GM23338 (cell line): ENCODE data around the gene ADCY5. TPM values are rescaled to one million over a fixed set of nuclear protein-coding genes. Genes with fewer than 3 reads are reported as not detected.

Experiments
- ATAC-seq: fragments of 200-7000 bp; cut with Tn5 transposase; 3 replicates; pipeline ENCODE4 v1.9.1; 2020
- DNase-seq: peaks from one replicate; pipeline ENCODE4 v3.0.0-alpha.2; 2015; ENCODE audit warnings: low spot score
- H2AFZ ChIP-seq: fragments of 200-600 bp; sonication (generic); 2 replicates; pipeline ENCODE4 v1.8.0; 2016; ENCODE audit warnings: antibody characterized with exemption, mild to moderate bottlenecking, moderate library complexity
- H3F3A ChIP-seq: fragments of 200-600 bp; sonication (generic); replicated peaks from 2 replicates; pipeline ENCODE4 v1.8.0; 2017; ENCODE audit warnings: antibody characterized with exemption, mixed run types, low read depth
- H3K27ac ChIP-seq: fragments of 200-600 bp; sonication (generic); 2 replicates; pipeline ENCODE4 v1.6.1; 2016; ENCODE audit warnings: low read depth
- H3K27me3 ChIP-seq: fragments of 200-600 bp; sonication (generic); 2 replicates; pipeline ENCODE4 v1.8.0; 2016; ENCODE audit warnings: mild to moderate bottlenecking, mixed run types, moderate library complexity; ENCODE audit not compliant: insufficient read depth
- H3K36me3 ChIP-seq: fragments of 200-600 bp; sonication (generic); 2 replicates; pipeline ENCODE4 v1.8.0; 2016; ENCODE audit warnings: mild to moderate bottlenecking; ENCODE audit not compliant: insufficient read depth
- H3K4me1 ChIP-seq: fragments of 200-600 bp; sonication (generic); 2 replicates; pipeline ENCODE4 v1.8.0; 2016; ENCODE audit warnings: mild to moderate bottlenecking, moderate library complexity; ENCODE audit not compliant: insufficient read depth
- H3K4me2 ChIP-seq: fragments of 200-600 bp; sonication (generic); 2 replicates; pipeline ENCODE4 v1.7.1; 2017; ENCODE audit warnings: mixed run types
- H3K4me3 ChIP-seq: fragments of 200-600 bp; sonication (generic); 2 replicates; pipeline ENCODE4 v1.6.1; 2016; ENCODE audit warnings: mixed run types
- H3K79me2 ChIP-seq: fragments of 200-600 bp; sonication (generic); replicated peaks from 2 replicates; pipeline ENCODE4 v1.8.0; 2017; ENCODE audit warnings: mild to moderate bottlenecking; ENCODE audit not compliant: insufficient read depth
- H3K9me2 ChIP-seq: fragments of 200-600 bp; sonication (generic); 2 replicates; pipeline ENCODE4 v1.8.0; 2017; ENCODE audit not compliant: insufficient read depth
- H4K20me1 ChIP-seq: fragments of 200-600 bp; sonication (generic); replicated peaks from 2 replicates; pipeline ENCODE4 v1.8.0; 2017; ENCODE audit warnings: mild to moderate bottlenecking; ENCODE audit not compliant: insufficient read depth
- H3K27ac Mint-ChIP-seq: 2 replicates; pipeline ENCODE4 v1.8.0; 2020; ENCODE audit warnings: inconsistent platforms, mild to moderate bottlenecking, moderate library complexity, mixed read lengths
- H3K27me3 Mint-ChIP-seq: 3 replicates; pipeline ENCODE4 v1.8.0; 2022; ENCODE audit warnings: low read depth, mild to moderate bottlenecking, moderate library complexity, mixed read lengths, inconsistent platforms; ENCODE audit not compliant: insufficient read depth, poor library complexity
- H3K36me3 Mint-ChIP-seq: 3 replicates; pipeline ENCODE4 v1.8.0; 2021; ENCODE audit warnings: low read depth, mild to moderate bottlenecking, inconsistent platforms, moderate library complexity, mixed read lengths
- H3K4me1 Mint-ChIP-seq: 3 replicates; pipeline ENCODE4 v1.8.0; 2020; ENCODE audit warnings: mild to moderate bottlenecking, inconsistent platforms, mixed read lengths
- H3K4me3 Mint-ChIP-seq: 3 replicates; pipeline ENCODE4 v1.8.0; 2021; ENCODE audit warnings: moderate library complexity, mild to moderate bottlenecking, inconsistent platforms, mixed read lengths
- H3K9me3 Mint-ChIP-seq: 3 replicates; pipeline ENCODE4 v1.8.0; 2020; ENCODE audit warnings: moderate library complexity, mild to moderate bottlenecking, inconsistent platforms, mixed read lengths
- CREB1 ChIP-seq: fragments of 250-450 bp; sonication (Bioruptor Pico); IDR thresholded peaks from 2 replicates; pipeline ENCODE4 v1.5.0; 2020; ENCODE audit warnings: low read depth, mild to moderate bottlenecking, moderate library complexity
- ETS1 ChIP-seq: IDR thresholded peaks from 2 replicates; pipeline ENCODE4 v1.6.1; 2016; ENCODE audit warnings: antibody characterized with exemption
- EZH2phosphoT487 ChIP-seq: fragments of 200-600 bp; sonication (generic); IDR thresholded peaks from one replicate; pipeline ENCODE4 v1.8.1; 2018; ENCODE audit warnings: antibody characterized with exemption; ENCODE audit not compliant: unreplicated experiment
- JUNB ChIP-seq: IDR thresholded peaks from one replicate; pipeline ENCODE4 v1.6.1; 2016; ENCODE audit warnings: antibody characterized with exemption; ENCODE audit not compliant: unreplicated experiment
- NANOG ChIP-seq: IDR thresholded peaks from 2 replicates; pipeline ENCODE4 v1.6.1; 2016; ENCODE audit warnings: antibody characterized with exemption, borderline replicate concordance
- STAT1 ChIP-seq: IDR thresholded peaks from one replicate; pipeline ENCODE4 v1.6.1; 2016; ENCODE audit warnings: antibody characterized with exemption; ENCODE audit not compliant: unreplicated experiment
- ZNF114 ChIP-seq: fragments of 250-450 bp; sonication (Bioruptor Pico); IDR thresholded peaks from 2 replicates; pipeline ENCODE4 v1.5.0; 2020; ENCODE audit warnings: mild to moderate bottlenecking, moderate library complexity
- ZNF331 ChIP-seq: fragments of 250-450 bp; sonication (Bioruptor Pico); IDR thresholded peaks from 2 replicates; pipeline ENCODE4 v1.5.0; 2020; ENCODE audit warnings: low read depth, mild to moderate bottlenecking, moderate library complexity
- polyA plus RNA-seq: library from polyadenylated mRNA; unstranded; fragments of >200 nt; fragmentation: Nextera tagmentation; extraction: Ambion mirVana; gene quantifications from 2 replicates; pipeline ENCODE4 v1.2.1, GENCODE V29; 2016
- total RNA-seq: library from RNA; depleted of rRNA; stranded (reverse); fragments of >200 nt; shearing (Covaris generic); gene quantifications from 2 replicates; pipeline ENCODE4 v1.2.3, GENCODE V29; 2014
- TF ChIP-seq, protein P1 (sequence below): fragments of 250-450 bp; sonication (Bioruptor Pico); IDR thresholded peaks from 2 replicates; pipeline ENCODE4 v1.5.0; 2020; ENCODE audit warnings: mild to moderate bottlenecking, moderate library complexity

The ADCY5 gene
- total and polyA plus RNA-seq, 2 experiments from 2014 or later: 3.5 to 10.2 TPM

GRCh38 chr3:123469323-123469995 lies 20.6 kb upstream of the ADCY5 start (continued):
- TF ChIP-seq, protein P1, sequence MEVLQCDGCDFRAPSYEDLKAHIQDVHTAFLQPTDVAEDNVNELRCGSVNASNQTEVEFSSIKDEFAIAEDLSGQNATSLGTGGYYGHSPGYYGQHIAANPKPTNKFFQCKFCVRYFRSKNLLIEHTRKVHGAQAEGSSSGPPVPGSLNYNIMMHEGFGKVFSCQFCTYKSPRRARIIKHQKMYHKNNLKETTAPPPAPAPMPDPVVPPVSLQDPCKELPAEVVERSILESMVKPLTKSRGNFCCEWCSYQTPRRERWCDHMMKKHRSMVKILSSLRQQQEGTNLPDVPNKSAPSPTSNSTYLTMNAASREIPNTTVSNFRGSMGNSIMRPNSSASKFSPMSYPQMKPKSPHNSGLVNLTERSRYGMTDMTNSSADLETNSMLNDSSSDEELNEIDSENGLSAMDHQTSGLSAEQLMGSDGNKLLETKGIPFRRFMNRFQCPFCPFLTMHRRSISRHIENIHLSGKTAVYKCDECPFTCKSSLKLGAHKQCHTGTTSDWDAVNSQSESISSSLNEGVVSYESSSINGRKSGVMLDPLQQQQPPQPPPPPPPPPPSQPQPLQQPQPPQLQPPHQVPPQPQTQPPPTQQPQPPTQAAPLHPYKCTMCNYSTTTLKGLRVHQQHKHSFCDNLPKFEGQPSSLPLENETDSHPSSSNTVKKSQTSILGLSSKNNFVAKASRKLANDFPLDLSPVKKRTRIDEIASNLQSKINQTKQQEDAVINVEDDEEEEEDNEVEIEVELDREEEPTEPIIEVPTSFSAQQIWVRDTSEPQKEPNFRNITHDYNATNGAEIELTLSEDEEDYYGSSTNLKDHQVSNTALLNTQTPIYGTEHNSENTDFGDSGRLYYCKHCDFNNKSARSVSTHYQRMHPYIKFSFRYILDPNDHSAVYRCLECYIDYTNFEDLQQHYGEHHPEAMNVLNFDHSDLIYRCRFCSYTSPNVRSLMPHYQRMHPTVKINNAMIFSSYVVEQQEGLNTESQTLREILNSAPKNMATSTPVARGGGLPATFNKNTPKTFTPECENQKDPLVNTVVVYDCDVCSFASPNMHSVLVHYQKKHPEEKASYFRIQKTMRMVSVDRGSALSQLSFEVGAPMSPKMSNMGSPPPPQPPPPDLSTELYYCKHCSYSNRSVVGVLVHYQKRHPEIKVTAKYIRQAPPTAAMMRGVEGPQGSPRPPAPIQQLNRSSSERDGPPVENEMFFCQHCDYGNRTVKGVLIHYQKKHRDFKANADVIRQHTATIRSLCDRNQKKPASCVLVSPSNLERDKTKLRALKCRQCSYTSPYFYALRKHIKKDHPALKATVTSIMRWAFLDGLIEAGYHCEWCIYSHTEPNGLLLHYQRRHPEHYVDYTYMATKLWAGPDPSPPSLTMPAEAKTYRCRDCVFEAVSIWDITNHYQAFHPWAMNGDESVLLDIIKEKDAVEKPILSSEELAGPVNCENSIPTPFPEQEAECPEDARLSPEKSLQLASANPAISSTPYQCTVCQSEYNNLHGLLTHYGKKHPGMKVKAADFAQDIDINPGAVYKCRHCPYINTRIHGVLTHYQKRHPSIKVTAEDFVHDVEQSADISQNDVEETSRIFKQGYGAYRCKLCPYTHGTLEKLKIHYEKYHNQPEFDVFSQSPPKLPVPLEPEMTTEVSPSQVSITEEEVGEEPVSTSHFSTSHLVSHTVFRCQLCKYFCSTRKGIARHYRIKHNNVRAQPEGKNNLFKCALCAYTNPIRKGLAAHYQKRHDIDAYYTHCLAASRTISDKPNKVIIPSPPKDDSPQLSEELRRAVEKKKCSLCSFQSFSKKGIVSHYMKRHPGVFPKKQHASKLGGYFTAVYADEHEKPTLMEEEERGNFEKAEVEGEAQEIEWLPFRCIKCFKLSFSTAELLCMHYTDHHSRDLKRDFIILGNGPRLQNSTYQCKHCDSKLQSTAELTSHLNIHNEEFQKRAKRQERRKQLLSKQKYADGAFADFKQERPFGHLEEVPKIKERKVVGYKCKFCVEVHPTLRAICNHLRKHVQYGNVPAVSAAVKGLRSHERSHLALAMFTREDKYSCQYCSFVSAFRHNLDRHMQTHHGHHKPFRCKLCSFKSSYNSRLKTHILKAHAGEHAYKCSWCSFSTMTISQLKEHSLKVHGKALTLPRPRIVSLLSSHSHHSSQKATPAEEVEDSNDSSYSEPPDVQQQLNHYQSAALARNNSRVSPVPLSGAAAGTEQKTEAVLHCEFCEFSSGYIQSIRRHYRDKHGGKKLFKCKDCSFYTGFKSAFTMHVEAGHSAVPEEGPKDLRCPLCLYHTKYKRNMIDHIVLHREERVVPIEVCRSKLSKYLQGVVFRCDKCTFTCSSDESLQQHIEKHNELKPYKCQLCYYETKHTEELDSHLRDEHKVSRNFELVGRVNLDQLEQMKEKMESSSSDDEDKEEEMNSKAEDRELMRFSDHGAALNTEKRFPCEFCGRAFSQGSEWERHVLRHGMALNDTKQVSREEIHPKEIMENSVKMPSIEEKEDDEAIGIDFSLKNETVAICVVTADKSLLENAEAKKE (CRISPR knock-in tag): no peak
- TF ChIP-seq CREB1 (CRISPR knock-in tag) (no peak), ETS1 (no peak), JUNB (no peak)

GRCh38 chr3:123467046-123467445 lies 18.2 kb upstream of the ADCY5 start:
- Histone ChIP-seq H3K9me2 (no peaks in the 10 kb centered on the region), H3K4me3 (no peak overlapping the region)
- no peak overlapping the region for H3K27ac Mint-ChIP-seq
- TF ChIP-seq ZNF331 (no peak), STAT1 (no peak), ZNF114 (CRISPR knock-in tag) (no peak), NANOG (no peak), JUNB (no peak), EZH2phosphoT487 (no peak)
- TF ChIP-seq, protein P1 (CRISPR knock-in tag): no peak

More at GRCh38 chr3:123467046-123467445, 18.2 kb upstream of the ADCY5 start:
- H3K4me1 ChIP-seq: no peaks in the 10 kb centered on the region
- Mint-ChIP-seq H3K36me3 (no peaks in the 10 kb centered on the region), H3K27me3 (no peaks in the 10 kb centered on the region), H3K9me3 (no peaks in the 10 kb centered on the region), H3K4me3 (no peak overlapping the region), H3K4me1 (no peaks in the 10 kb centered on the region)
- H3K27ac ChIP-seq: no peak overlapping the region
- no peaks in the 10 kb centered on the region for H3F3A ChIP-seq
- no peak overlapping the region for H2AFZ ChIP-seq
- DNase-seq: no peak
- no peaks in the 10 kb centered on the region for H4K20me1 ChIP-seq
- no peaks in the 10 kb centered on the region for H3K27me3 ChIP-seq
- no peaks in the 10 kb centered on the region for H3K36me3 ChIP-seq
- no peak for ATAC-seq
- H3K79me2 ChIP-seq: no peaks in the 10 kb centered on the region
- no peak overlapping the region for H3K4me2 ChIP-seq
